ENCODE measurements around the gene USP22. TPM values are rescaled to one million over a fixed set of nuclear protein-coding genes. Genes with fewer than 3 reads are reported as not detected.

USP22 gene
- total and polyA plus RNA-seq, 2 of the 13 experiments (the other 11 are each of a cell fraction or from before 2014, with no cell fraction given): 98.0 to 130 TPM

- CTCF ChIA-PET (ENCODE audit: low intra/inter-chr PET ratio, low total read pairs): no interaction called here
- Histone ChIP-seq H3K9me3 (ENCODE audit: low read length) (no peaks in the 10 kb centered on the region), H3K36me3 (replicated peaks in 1 of 2; ENCODE audit: control insufficient read depth in 1 of 2, insufficient read depth in 2 of 2, low read length in 2 of 2) (peaks cover 0 to 1% of the 10 kb centered on the region in 2 experiments; a peak in 1 of 5 replicates), H3K4me1 (ENCODE audit: insufficient read depth, low read length) (peaks cover 32% of the 10 kb centered on the region), H3K79me2 (ENCODE audit: insufficient read depth, low read length) (no peaks in the 10 kb centered on the region), H2AFZ (ENCODE audit: low read length) (no peak overlapping the region), H3K4me3 (replicated peaks in 1 of 3; ENCODE audit: insufficient read depth in 1 of 3, low read depth in 2 of 3, low read length in 3 of 3) (no peak overlapping the region), H4K20me1 (ENCODE audit: insufficient read depth, low read length) (peaks cover 8% of the 10 kb centered on the region), H3K9ac (ENCODE audit: insufficient read depth, low read depth, low read length) (no peak overlapping the region), H3K4me2 (ENCODE audit: low read depth, low read length) (no peak overlapping the region), H3K27ac (ENCODE audit: extremely low read length, insufficient read depth, low read length) (no peak overlapping the region), H3K27me3 (ENCODE audit: control insufficient read depth in 1 of 2, insufficient read depth in 2 of 2, low read length in 2 of 2) (no peaks in the 10 kb centered on the region)
- BruUV-seq (replicated peaks): no TSS peak
- 77% methylated on average over 6 of the region's 18 CpGs for WGBS (ENCODE audit: low lambda C conversion rate)
- FAIRE-seq: no peak
- no peak for ATAC-seq
- POLR2A ChIA-PET: interaction anchor here (1.4 kb wide), 1 partner anchor 49 kb away, joined by 4 read pairs; the partner anchor contains the start of gene USP22
- in situ Hi-C loops (cut with HindIII; ENCODE audit: extremely low pct_ligation_motif_present, low pct_unique_long_range_greater_than_20kb): no loop called here
- no peak for DNase-seq (ENCODE audit: low spot score)
- intact Hi-C loops (cut with micrococcal nuclease; ENCODE audit: unreplicated experiment): loop anchor here (1.0 to 5.0 kb wide), 2 partner anchors 50 to 127 kb away; no protein-coding TSS in a partner anchor
- no peak for TF ChIP-seq ZNF549 (CRISPR knock-in tag; IDR thresholded peaks at IDR 0.05)
- TF ChIP-seq ZHX1 (CRISPR knock-in tag; IDR thresholded peaks at IDR 0.05; ENCODE audit: low read depth): no peak
- TF ChIP-seq PAX8 (CRISPR knock-in tag; IDR thresholded peaks at IDR 0.05; ENCODE audit: borderline replicate concordance): no peak
- no peak for TF ChIP-seq IKZF1 (IDR thresholded peaks at IDR 0.05)
- TF ChIP-seq PAXIP1 (CRISPR knock-in tag; conservative IDR thresholded peaks at IDR 0.05): no peak
- TF ChIP-seq ZFY (CRISPR knock-in tag; IDR thresholded peaks at IDR 0.05): 0 out of 2 replicates have a peak, but pooled peaks have one; percentile 1
- TF ChIP-seq NFKB2 (CRISPR knock-in tag; IDR thresholded peaks at IDR 0.05; ENCODE audit: borderline replicate concordance): no peak
- no peak for TF ChIP-seq ZNF12 (CRISPR knock-in tag; IDR thresholded peaks at IDR 0.05)
- peak; percentile 66; the same call in 1 of the 2 replicates for TF ChIP-seq ZNF331 (CRISPR knock-in tag; IDR thresholded peaks at IDR 0.05)
Observed at GRCh38 chr17:20993863-20994778, 48.7 kb downstream of the USP22 start.
